ENCODE data around the gene PLCB1.

Gene PLCB1

DNA sequence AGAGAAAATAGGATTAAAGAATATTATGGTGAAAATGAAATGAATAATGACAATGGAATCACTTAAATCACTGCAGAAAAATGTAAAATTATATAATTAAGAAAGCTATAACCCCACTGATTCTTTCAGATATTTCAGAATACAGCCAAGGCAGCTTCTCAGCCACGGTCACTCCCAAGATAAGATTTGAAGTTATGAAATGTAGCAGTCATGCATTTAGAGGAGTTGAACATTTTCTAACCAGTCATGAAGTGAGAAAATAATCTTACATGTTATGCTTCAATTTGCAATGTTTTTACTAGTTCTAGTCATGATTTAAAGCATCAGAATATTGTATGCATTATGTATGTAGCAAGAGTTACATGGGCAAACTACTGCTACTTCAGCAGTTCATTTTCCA, 13.3 kb upstream of the PLCB1 start:
- Histone ChIP-seq H3K27ac (no peak overlapping the region), H3K4me2 (no peak overlapping the region), H3K4me3 (IDR thresholded peaks at IDR 0.05; ENCODE audit: insufficient read depth, low read depth, low read length) (no peak overlapping the region), H4K20me1 (ENCODE audit: insufficient read depth) (no peaks in the 10 kb centered on the region), H3K36me3 (ENCODE audit: insufficient read depth) (no peaks in the 10 kb centered on the region), H3K79me2 (ENCODE audit: insufficient read depth, low read depth) (no peaks in the 10 kb centered on the region), H3K27me3 (ENCODE audit: insufficient read depth, low read depth) (no peaks in the 10 kb centered on the region), H3K9ac (no peak overlapping the region), H2AFZ (ENCODE audit: low read depth) (no peak overlapping the region), H3K4me1 (ENCODE audit: low read depth, poor library complexity, severe bottlenecking) (no peaks in the 10 kb centered on the region)
- TF ChIP-seq, protein P1, sequence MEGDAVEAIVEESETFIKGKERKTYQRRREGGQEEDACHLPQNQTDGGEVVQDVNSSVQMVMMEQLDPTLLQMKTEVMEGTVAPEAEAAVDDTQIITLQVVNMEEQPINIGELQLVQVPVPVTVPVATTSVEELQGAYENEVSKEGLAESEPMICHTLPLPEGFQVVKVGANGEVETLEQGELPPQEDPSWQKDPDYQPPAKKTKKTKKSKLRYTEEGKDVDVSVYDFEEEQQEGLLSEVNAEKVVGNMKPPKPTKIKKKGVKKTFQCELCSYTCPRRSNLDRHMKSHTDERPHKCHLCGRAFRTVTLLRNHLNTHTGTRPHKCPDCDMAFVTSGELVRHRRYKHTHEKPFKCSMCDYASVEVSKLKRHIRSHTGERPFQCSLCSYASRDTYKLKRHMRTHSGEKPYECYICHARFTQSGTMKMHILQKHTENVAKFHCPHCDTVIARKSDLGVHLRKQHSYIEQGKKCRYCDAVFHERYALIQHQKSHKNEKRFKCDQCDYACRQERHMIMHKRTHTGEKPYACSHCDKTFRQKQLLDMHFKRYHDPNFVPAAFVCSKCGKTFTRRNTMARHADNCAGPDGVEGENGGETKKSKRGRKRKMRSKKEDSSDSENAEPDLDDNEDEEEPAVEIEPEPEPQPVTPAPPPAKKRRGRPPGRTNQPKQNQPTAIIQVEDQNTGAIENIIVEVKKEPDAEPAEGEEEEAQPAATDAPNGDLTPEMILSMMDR (conservative IDR thresholded peaks at IDR 0.05; ENCODE audit: low read depth, low read length) = no peak

DNA sequence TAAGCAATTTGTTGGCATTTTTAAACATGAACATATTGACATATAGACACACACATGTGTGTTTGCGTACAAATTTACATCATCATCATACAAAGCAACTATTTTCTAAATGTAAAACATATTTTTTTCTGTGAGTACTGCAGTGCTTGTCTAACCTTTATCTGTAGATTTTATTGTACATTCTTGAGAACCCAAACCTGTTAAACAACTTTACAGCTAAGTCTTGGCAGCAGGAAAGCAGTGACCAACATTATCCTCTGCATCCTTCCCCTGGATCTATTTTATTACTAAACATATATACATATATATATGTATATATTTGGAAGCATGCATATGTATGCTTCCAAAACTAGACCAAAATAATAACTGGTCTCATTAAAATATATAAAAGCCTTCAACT, 10.4 kb upstream of the PLCB1 start:
- Histone ChIP-seq H3K4me2 (no peak overlapping the region), H2AFZ (ENCODE audit: low read depth) (no peak overlapping the region), H4K20me1 (ENCODE audit: insufficient read depth) (no peaks in the 10 kb centered on the region), H3K27ac (no peak overlapping the region), H3K36me3 (ENCODE audit: insufficient read depth) (no peaks in the 10 kb centered on the region), H3K4me1 (ENCODE audit: low read depth, poor library complexity, severe bottlenecking) (no peaks in the 10 kb centered on the region), H3K4me3 (IDR thresholded peaks at IDR 0.05; ENCODE audit: insufficient read depth, low read depth, low read length) (no peak overlapping the region), H3K79me2 (ENCODE audit: insufficient read depth, low read depth) (no peaks in the 10 kb centered on the region), H3K9ac (no peak overlapping the region), H3K27me3 (ENCODE audit: insufficient read depth, low read depth) (no peaks in the 10 kb centered on the region)
- TF ChIP-seq, protein P1 (conservative IDR thresholded peaks at IDR 0.05; ENCODE audit: low read depth, low read length) = no peak

DNA sequence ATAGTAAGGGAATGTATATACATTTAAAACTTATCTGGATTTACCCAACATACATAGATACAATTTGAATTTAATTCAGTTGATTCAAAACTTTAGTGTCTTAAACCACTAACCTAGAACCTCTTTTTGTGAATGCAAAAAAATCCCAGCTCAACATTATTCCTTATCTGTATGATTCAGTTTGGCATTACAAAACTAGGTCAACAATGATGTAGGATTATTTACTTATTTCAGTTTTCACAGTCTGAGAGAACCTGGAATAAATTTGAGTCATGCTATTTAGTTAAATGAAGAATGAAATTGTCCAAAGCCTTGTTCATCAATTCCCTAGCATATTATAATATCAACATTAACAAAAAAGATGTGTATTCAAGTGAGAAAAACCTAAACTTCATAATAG, 7.4 kb upstream of the PLCB1 start:
- no peak overlapping the region for H3K9ac ChIP-seq
- H3K4me1 ChIP-seq (ENCODE audit: low read depth, poor library complexity, severe bottlenecking) = peaks cover 15% of the 10 kb centered on the region
- no peak overlapping the region for H2AFZ ChIP-seq (ENCODE audit: low read depth)
- no peak overlapping the region for H3K4me2 ChIP-seq
- H3K27ac ChIP-seq = no peak overlapping the region
- no peaks in the 10 kb centered on the region for H3K79me2 ChIP-seq (ENCODE audit: insufficient read depth, low read depth)
- H3K36me3 ChIP-seq (ENCODE audit: insufficient read depth) = no peaks in the 10 kb centered on the region
- H3K4me3 ChIP-seq (IDR thresholded peaks at IDR 0.05; ENCODE audit: insufficient read depth, low read depth, low read length) = no peak overlapping the region
- H4K20me1 ChIP-seq (ENCODE audit: insufficient read depth) = no peaks in the 10 kb centered on the region
- TF ChIP-seq, protein P1 (conservative IDR thresholded peaks at IDR 0.05; ENCODE audit: low read depth, low read length) = no peak
- no peaks in the 10 kb centered on the region for H3K27me3 ChIP-seq (ENCODE audit: insufficient read depth, low read depth)

DNA sequence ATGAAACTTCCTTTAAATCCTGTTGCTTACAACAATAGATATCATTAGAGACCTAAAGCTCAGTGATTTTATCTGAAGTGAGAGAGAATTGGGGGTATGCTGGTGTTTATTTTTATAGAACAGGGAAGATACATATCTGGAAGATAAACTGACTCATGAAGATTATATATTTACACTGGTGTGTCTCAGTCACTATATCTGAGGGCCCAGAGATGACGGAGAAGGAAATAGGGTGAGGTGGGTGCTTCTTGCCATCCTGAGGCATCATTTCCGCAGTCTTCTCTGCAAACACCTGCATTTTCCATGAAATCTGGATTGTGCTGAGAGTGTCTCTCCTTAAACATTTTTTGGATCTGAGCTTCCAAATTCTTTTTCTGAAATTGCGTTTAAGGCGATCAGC, 5.9 kb upstream of the PLCB1 start:
- Histone ChIP-seq H3K79me2 (ENCODE audit: insufficient read depth, low read depth) (no peaks in the 10 kb centered on the region), H3K4me1 (ENCODE audit: low read depth, poor library complexity, severe bottlenecking) (peaks cover 15% of the 10 kb centered on the region)
- TF ChIP-seq, protein P1 (conservative IDR thresholded peaks at IDR 0.05; ENCODE audit: low read depth, low read length) = no peak

More for the DNA sequence above, 5.9 kb upstream of the PLCB1 start:
- H3K4me3 ChIP-seq (IDR thresholded peaks at IDR 0.05; ENCODE audit: insufficient read depth, low read depth, low read length) = no peak overlapping the region
- H3K4me2 ChIP-seq = no peak overlapping the region
- no peaks in the 10 kb centered on the region for H4K20me1 ChIP-seq (ENCODE audit: insufficient read depth)
- H3K9ac ChIP-seq = no peak overlapping the region
- H2AFZ ChIP-seq (ENCODE audit: low read depth) = no peak overlapping the region
- no peaks in the 10 kb centered on the region for H3K36me3 ChIP-seq (ENCODE audit: insufficient read depth)
- no peak overlapping the region for H3K27ac ChIP-seq
- H3K27me3 ChIP-seq (ENCODE audit: insufficient read depth, low read depth) = no peaks in the 10 kb centered on the region

Measured in KMS-11 (cell line).